HepG2 (cell line): Measurements from ENCODE around the gene OR10V1. TPM values are rescaled to one million over a fixed set of nuclear protein-coding genes. Genes with fewer than 3 reads are reported as not detected.
A peak's percentile ranks its signal among the peaks of the same experiment; 100 is the strongest.

Source experiments
- ATAC-seq: fragments of 200-7000 bp; cut with Tn5 transposase; 3 replicates; pipeline ENCODE4 v1.9.1; 2020; ENCODE audit warnings: mild to moderate bottlenecking, moderate library complexity
- BruUV-seq: library from RNA; stranded (reverse); fragments of 400-500 nt; replicated peaks from 2 replicates; lab custom pipeline; 2021; lab: Mats Ljungman, UMichigan
- CTCF ChIA-PET: fragments of 300-600 bp; formaldehyde crosslinking; extraction: SDS; loops from one replicate; lab custom pipeline; 2021; ENCODE audit warnings: low total read pairs, inconsistent platforms, low intra/inter-chr PET ratio; lab: Yijun Ruan, JAX
- POLR2A ChIA-PET: fragments of 350-600 bp; sonication (Branson Sonifier 250); formaldehyde crosslinking; loops from one replicate; lab custom pipeline; 2020; ENCODE audit warnings: antibody characterized with exemption, inconsistent platforms; lab: Yijun Ruan, JAX
- DNase-seq: peaks from one replicate; pipeline ENCODE4 v3.0.0-alpha.2; 2015; ENCODE audit warnings: low spot score
- FAIRE-seq: peaks from 3 replicates; lab custom pipeline; 2011; peaks lifted over from hg19 to GRCh38; lab: Jason Lieb, UNC
- H2AFZ ChIP-seq: one replicate; pipeline ENCODE4 v1.6.1; 2011; ENCODE audit warnings: low read length, inconsistent platforms
- H3K27ac ChIP-seq: fragments of 300-600 bp; 3 replicates; pipeline ENCODE4 v1.8.0; 2011; ENCODE audit warnings: mixed run types, mild to moderate bottlenecking, mixed read lengths, low read length, inconsistent platforms; ENCODE audit not compliant: insufficient read depth; ENCODE audit errors: extremely low read length
- H3K27me3 ChIP-seq, 2 experiments: fragments of 200-600 bp in 1 of 2; 2 replicates in 1 of 2; 3 replicates in 1 of 2; pipeline versions ENCODE4 v1.6.0 to v1.8.0; 2011; ENCODE audit warnings: low read length in 2 of 2, mild to moderate bottlenecking in 2 of 2, moderate library complexity in 2 of 2, inconsistent platforms in 1 of 2; ENCODE audit not compliant: insufficient read depth in 2 of 2, control insufficient read depth in 1 of 2
- H3K36me3 ChIP-seq, 2 experiments: fragments of 200-600 bp in 1 of 2; replicated peaks in 1 of 2; 2 replicates in 1 of 2; 3 replicates in 1 of 2; pipeline versions ENCODE4 v1.5.1 to v1.8.0; 2011; ENCODE audit warnings: low read length in 2 of 2, inconsistent platforms in 1 of 2; ENCODE audit not compliant: insufficient read depth in 2 of 2, control insufficient read depth in 1 of 2
- H3K4me1 ChIP-seq: 2 replicates; pipeline ENCODE4 v1.5.1; 2012; ENCODE audit warnings: low read length, inconsistent platforms; ENCODE audit not compliant: insufficient read depth
- H3K4me2 ChIP-seq: 2 replicates; pipeline ENCODE4 v1.6.0; 2011; ENCODE audit warnings: low read depth, low read length, inconsistent platforms
- H3K4me3 ChIP-seq, 3 experiments: fragments of 200-600 bp in 1 of 3; sonication (generic), shearing (Covaris generic) in 1 of 3; replicated peaks in 1 of 3; 2 replicates each; pipeline ENCODE4 v1.5.1; 2011 to 2016; ENCODE audit warnings: low read length in 3 of 3, inconsistent platforms in 2 of 3, low read depth in 2 of 3, mild to moderate bottlenecking in 2 of 3, control low read depth in 1 of 3, mixed read lengths in 1 of 3; ENCODE audit not compliant: insufficient read depth in 1 of 3
- H3K79me2 ChIP-seq: one replicate; pipeline ENCODE4 v1.6.1; 2011; ENCODE audit warnings: low read length, inconsistent platforms; ENCODE audit not compliant: insufficient read depth
- H3K9ac ChIP-seq: 2 replicates; pipeline ENCODE4 v1.6.0; 2011; ENCODE audit warnings: mild to moderate bottlenecking, low read depth, low read length, inconsistent platforms; ENCODE audit not compliant: insufficient read depth
- H3K9me3 ChIP-seq: 2 replicates; pipeline ENCODE4 v1.5.1; 2012; ENCODE audit warnings: mild to moderate bottlenecking, low read length
- H4K20me1 ChIP-seq: 2 replicates; pipeline ENCODE4 v1.6.0; 2011; ENCODE audit warnings: inconsistent platforms, mild to moderate bottlenecking, low read length, moderate library complexity; ENCODE audit not compliant: insufficient read depth
- SP5 ChIP-seq: IDR thresholded peaks from 2 replicates; pipeline ENCODE4 v1.6.1; 2016; ENCODE audit warnings: low read depth, borderline replicate concordance
- TEAD3 ChIP-seq: optimal IDR thresholded peaks from 2 replicates; pipeline ENCODE3; 2016; ENCODE audit warnings: borderline replicate concordance
- ZKSCAN1 ChIP-seq: fragments of 150-350 bp; IDR thresholded peaks from 2 replicates; pipeline ENCODE4 v1.6.1; 2014; ENCODE audit warnings: low read length
- ZNF3 ChIP-seq: IDR thresholded peaks from 2 replicates; pipeline ENCODE4 v1.7.0; 2017; ENCODE audit warnings: inconsistent platforms
- WGBS: methylation state at CpG from one replicate; pipeline ENCODE4 v1.1.6; 2017; ENCODE audit warnings: low lambda C conversion rate; 5-methylcytosine and 5-hydroxymethylcytosine counted together
- in situ Hi-C: cut with HindIII; loops from 2 replicates; pipeline ENCODE4 v1.10.0; 2017; ENCODE audit warnings: low pct_unique_long_range_greater_than_20kb; ENCODE audit not compliant: extremely low pct_ligation_motif_present
- intact Hi-C: fragments of 100-400 bp; cut with micrococcal nuclease; formaldehyde crosslinking; loops from one replicate; pipeline ENCODE4 v1.10.0; 2022; ENCODE audit not compliant: unreplicated experiment
- polyA plus RNA-seq, 8 experiments: library from polyadenylated mRNA; depleted of rRNA in 3 of 8; stranded (reverse) in 7 of 8; unstranded in 1 of 8; fragments of >200 nt; fragmentation: Illumina TruSeq in 4 of 8; extraction: Trizol in 4 of 8; gene quantifications; 2 replicates each; pipeline versions ENCODE4 v1.2.1 to v1.2.3, GENCODE V29; 2011 to 2016; ENCODE audit warnings: low read depth in 4 of 8, missing spikeins in 1 of 8, mixed read lengths in 1 of 8; ENCODE audit not compliant: insufficient read depth in 1 of 8
- total RNA-seq, 5 experiments: library from RNA; depleted of rRNA; stranded (reverse); fragments of >200 nt; fragmentation: Illumina TruSeq; extraction: Trizol; gene quantifications; 2 replicates each; pipeline ENCODE4 v1.2.3, GENCODE V29; 2016; ENCODE audit warnings: low read depth in 1 of 5
- TF ChIP-seq, protein P1 (sequence below): sonication (generic); formaldehyde crosslinking; IDR thresholded peaks from 2 replicates; pipeline ENCODE4 v1.8.0; 2023; ENCODE audit warnings: mild to moderate bottlenecking, missing genetic modification reagents
- TF ChIP-seq, protein P2 (sequence below), 2 experiments: sonication (generic) in 1 of 2; formaldehyde crosslinking in 1 of 2; IDR thresholded peaks; 2 replicates each; pipeline versions ENCODE4 v1.4.0 to v1.6.1; 2016 to 2020; ENCODE audit warnings: borderline replicate concordance in 1 of 2, low read depth in 1 of 2, mild to moderate bottlenecking in 1 of 2, missing genetic modification reagents in 1 of 2

The OR10V1 gene
- total and polyA plus RNA-seq, 2 of the 13 experiments (the other 11 are each of a cell fraction or from before 2014, with no cell fraction given), result not detected

DNA sequence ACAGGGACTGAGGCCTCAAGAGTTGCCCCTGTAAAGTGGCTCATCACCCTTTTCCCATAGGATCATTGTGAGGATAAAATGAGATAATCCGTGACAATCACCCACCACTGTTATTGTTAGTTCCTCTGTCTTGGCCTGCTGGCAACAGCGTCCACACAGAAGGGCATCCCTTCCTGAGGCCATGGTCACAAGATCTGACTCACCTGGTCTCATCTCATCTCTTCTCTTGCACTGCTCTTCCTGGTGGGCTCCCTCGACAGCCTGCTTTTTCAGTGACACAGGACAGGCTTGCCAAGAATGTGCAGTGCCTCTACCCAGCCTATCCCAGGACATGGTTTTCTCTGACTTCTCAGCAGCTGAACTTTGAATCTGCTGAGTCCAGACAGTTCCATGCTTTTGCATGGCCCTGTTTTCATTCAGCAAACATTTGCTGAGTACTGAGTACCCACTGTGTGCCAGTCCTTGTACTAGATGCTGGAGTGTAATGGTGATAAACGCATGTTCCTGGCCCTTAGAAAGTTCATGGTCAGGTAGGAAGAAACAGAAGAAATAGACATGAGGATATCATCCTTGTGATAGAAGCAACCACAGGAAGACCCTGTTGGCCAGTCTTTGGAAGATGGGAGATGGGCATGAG, 44.9 kb upstream of the OR10V1 start:
- intact Hi-C loops (no loop called here), in situ Hi-C loops (loop anchor here (5.0 kb wide), 1 partner anchor 44 kb away; no protein-coding TSS in a partner anchor)
- Histone ChIP-seq H3K27me3 (no peaks in the 10 kb centered on the region; a peak in 1 of 5 replicates), H3K9ac (no peak overlapping the region), H2AFZ (no peak overlapping the region), H3K4me1 (peaks cover 37% of the 10 kb centered on the region), H3K36me3 (peaks cover 0 to 4% of the 10 kb centered on the region in 2 experiments; a peak in 2 of 5 replicates), H3K27ac (no peak overlapping the region), H3K4me2 (no peak overlapping the region), H3K4me3 (no peak overlapping the region), H3K79me2 (peaks cover 9% of the 10 kb centered on the region), H4K20me1 (no peaks in the 10 kb centered on the region), H3K9me3 (no peaks in the 10 kb centered on the region)
- 94% methylated on average over 4 of the region's 4 CpGs for WGBS
- DNase-seq (no peak), ATAC-seq (no peak), FAIRE-seq (no peak)
- POLR2A ChIA-PET, result no interaction called here
- BruUV-seq, result no TSS peak
- CTCF ChIA-PET, result no interaction called here
- TF ChIP-seq TEAD3 (no peak), ZKSCAN1 (0 out of 2 replicates have a peak, but pooled peaks have one; percentile 55), SP5 (CRISPR knock-in tag) (no peak), ZNF3 (CRISPR knock-in tag) (0 out of 2 replicates have a peak, but pooled peaks have one; percentile 62)
- TF ChIP-seq, protein P1, sequence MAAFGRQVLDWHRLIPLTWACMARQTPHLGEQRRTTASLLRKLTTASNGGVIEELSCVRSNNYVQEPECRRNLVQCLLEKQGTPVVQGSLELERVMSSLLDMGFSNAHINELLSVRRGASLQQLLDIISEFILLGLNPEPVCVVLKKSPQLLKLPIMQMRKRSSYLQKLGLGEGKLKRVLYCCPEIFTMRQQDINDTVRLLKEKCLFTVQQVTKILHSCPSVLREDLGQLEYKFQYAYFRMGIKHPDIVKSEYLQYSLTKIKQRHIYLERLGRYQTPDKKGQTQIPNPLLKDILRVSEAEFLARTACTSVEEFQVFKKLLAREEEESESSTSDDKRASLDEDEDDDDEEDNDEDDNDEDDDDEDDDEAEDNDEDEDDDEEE, result no peak
- TF ChIP-seq, protein P2, sequence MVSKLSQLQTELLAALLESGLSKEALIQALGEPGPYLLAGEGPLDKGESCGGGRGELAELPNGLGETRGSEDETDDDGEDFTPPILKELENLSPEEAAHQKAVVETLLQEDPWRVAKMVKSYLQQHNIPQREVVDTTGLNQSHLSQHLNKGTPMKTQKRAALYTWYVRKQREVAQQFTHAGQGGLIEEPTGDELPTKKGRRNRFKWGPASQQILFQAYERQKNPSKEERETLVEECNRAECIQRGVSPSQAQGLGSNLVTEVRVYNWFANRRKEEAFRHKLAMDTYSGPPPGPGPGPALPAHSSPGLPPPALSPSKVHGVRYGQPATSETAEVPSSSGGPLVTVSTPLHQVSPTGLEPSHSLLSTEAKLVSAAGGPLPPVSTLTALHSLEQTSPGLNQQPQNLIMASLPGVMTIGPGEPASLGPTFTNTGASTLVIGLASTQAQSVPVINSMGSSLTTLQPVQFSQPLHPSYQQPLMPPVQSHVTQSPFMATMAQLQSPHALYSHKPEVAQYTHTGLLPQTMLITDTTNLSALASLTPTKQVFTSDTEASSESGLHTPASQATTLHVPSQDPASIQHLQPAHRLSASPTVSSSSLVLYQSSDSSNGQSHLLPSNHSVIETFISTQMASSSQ (IDR thresholded peaks at IDR 0.05; ENCODE audit: low read depth), result no peak
- TF ChIP-seq, protein P2 (CRISPR knock-in tag; IDR thresholded peaks at IDR 0.05; ENCODE audit: borderline replicate concordance), result no peak
- TF ChIP-seq, all 625 proteins: peak for 2
